Activated effector memory CD4-positive, alpha-beta T cell treated with Interleukin-2 at 50 U/mL for 16 hours (primary cell): ENCODE results near the gene TBC1D23.
"Not testable (repeated sequence)": the region's sequence is repeated elsewhere in the genome, so short reads cannot be mapped to it uniquely, and the experiment has no call there.

ENCODE experiments used
- DNase-seq: peaks from one replicate; pipeline ENCODE4 v3.0.0-alpha.2; 2020

Gene TBC1D23

DNA sequence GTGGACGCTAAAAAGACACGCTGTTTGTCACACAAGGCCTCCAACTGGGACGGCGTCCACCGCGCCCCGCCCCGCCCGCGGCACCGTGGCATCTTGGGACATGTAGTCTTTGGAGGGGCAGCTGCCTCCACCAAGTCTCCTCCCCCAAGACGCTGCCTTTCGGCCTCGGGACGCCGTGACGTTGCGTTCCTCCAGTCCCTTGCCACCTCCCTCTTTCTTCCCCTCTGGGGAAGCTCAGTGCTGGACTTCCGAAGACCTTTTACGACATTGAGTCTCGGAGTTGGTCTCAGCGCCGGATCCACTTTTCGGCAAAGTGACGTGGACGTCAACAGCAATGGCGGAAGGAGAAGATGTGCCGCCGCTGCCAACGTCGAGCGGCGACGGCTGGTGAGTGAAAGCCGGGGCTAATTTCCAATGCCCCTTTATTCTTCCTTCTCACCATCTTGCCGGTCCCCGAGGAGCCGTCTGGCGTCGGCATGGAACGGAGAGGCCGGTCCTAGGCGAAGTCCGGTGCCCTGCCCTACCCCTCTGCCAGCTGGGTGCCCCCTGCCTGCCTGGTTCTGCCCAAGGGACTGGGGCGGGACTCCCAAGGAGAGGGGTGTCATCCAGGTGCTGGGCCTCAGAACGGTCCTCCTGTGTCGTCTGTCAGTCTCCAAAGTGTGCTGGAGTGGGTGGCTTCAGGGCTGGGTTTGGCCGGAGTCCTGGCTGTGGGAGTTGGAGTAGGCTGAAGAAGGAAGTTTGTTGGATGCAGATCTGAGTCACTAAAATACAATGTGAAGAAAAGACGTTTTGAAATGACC lies at the start of gene TBC1D23:
Gene TBC1D23 (plus strand): TSS at position 308 of the 800 bp plus-strand sequence. CDS start 27 bp downstream, at position 335.
- peak; percentile 95 for DNase-seq

DNA sequence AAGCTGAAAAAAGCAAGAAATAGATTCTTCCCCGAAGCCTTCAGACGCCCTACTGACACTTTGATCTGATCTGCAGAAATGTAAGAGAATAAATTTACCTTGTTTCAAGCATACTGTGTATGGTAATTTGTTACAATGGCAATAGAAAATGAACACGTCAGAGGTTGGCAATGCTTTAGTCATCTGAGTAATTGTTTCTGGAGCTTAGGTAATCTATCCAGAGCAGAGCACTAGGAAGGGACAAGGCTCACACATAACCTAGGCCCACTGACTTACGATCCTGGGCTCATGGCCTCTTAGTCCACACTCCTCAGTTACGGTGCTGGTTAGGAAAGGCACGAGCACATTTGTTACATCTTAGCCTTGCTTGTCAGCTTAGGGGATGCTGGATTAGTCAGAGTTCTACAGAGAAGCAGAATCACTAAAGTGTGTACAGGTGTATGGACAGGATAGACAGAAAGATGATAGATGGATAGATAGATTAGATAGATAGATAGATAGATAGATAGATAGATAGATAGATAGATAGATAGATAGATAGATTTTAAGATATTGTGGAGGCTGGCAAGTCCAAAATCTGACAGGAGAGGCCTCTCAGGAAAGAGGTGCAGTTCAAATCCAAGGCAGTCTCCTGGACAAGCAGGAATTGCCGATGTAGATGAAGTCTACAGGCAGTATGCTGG lies 46.8 kb upstream of the TBC1D23 start:
- DNase-seq, result no peak

DNA sequence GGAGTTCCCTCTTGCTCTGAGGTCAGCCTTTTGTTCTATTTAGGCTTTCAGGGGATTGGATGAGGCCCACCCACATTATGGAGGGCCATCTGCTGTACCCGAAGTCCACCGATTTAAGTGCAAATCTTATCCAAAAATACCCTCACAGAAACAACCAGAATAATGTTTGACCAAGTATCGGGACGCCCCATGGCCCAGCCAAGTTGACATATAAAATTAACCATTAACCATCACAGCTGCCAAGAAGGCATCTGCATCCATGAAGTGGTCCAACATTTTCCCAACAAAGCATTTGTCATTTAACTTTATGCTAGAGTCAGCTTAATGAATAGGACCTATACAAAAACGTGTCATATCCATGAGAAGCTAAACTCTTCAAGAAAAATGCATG lies 46.2 kb upstream of the TBC1D23 start:
- DNase-seq, result no peak

DNA sequence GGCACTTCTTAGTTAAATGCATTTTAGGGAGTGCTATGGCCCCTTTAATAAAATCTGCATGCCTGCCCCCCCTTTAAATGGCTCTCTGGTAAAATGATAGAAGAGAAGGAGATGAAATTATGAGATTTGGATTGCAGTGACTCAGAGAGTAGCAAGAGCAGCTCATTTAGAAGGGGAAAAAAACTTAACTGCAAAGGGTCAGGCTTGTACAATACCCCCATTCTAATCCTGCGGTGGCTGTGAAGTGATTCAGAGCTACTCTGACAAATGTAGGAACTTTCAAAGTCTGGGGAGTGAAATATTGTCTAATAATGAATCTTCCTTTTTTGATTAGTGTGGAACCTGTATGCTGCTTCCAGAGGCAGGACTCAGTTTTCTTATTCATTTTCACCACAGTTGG lies 44.1 kb upstream of the TBC1D23 start:
- DNase-seq, result no peak

DNA sequence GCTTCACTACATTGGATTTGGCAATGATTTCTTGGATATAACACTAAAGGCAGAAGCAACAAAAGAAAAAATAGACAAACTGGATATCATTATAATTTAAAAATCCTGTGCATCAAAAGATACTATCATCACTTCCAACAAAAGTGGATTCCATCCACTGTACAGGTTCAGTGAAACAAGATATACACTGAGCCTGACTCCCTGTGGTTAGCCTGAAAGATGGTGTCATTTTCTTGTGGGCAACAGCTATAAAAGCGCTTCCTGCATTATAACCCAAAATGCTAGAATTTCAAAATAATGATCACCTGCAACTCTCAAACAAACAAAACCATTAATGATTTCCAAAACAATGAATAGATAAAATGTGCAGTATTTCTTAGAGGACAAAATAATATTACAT lies 39.6 kb upstream of the TBC1D23 start:
- no peak for DNase-seq

DNA sequence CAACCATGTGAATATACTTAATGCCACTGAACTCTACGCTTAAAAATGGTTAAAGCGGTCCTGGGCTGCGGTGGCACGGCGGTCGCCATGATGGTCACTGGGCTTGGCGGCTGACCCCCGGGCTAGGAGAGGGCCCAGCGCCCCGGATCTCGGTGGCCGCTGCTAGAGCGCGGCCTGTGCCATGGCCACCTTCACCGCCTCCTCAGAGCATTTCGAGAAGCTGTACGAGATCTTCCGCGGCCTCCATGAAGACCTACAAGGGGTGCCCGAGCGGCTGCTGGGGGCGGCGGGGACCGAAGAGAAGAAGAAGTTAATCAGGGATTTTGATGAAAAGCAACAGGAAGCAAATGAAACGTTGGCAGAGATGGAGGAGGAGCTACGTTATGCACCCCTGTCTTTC lies 35.6 kb upstream of the TBC1D23 start:
- no peak for DNase-seq

DNA sequence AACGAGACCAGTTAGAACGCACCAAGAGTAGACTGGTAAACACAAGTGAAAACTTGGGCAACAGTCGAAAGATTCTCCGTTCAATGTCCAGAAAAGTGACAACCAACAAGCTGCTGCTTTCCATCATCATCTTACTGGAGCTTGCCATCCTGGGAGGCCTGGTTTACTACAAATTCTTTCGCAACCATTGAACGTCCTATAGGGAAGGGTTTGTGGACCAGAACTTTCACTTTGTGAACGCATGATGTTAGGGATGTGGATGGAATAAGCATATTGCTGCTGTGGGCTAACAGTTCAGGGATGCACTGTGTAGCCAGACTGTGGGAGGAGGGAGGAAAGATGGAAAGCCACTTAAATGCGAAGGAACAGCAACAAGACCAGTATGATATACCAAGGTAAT lies 34.9 kb upstream of the TBC1D23 start:
- DNase-seq, result no peak

DNA sequence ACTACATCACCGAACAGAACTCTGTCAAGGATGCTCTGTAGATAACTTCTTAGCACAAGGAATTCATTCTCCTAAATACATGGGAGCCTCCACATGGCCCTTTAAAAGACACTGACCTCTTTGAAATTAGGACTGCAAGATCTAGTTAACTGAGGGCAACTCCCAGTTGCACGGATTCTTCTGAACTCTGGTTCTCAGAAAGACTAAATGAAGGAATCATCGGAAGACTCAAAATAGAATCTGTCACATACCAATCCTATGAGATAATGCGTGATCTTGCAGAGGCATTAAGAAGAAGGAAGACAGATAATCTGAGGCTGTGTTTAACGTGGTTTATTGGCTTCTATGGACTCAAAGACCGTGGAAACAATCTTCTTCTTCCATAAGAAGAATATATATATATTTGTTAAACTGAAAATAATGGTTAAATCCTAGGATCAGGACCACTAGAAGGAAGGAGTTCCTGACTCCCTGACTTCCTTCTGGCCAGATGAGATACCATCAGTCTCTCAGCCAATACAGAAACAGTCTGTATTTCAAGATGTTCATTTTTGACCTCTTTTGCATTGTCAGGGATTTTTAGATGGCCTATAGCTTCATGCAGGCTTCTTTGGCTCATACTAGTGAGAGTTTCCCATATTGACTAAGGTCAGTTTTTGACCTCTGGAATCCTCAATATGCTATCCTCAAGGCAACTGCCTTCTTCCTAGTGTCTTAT lies 33.9 kb upstream of the TBC1D23 start:
- DNase-seq, result no peak

DNA sequence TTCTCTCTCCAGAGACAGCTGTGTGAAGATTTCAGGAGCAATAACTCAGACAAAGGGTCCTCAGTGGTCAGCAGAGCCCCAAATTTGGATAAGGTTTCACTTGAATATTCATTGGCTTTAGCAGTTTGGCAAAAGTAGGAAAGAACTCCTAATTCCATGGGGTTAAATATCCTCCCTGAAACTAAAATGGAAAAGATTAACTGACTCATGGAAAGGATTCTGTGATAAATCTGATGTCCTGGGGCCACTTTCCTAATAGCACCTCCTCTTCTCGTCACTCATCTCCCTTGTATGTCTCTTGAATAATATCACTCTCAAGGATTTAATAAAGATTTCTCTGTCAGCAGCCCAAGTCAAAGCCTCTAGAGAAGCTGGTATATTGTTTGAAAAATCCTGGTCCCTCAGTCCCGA lies 33.3 kb upstream of the TBC1D23 start:
- DNase-seq, result no peak

DNA sequence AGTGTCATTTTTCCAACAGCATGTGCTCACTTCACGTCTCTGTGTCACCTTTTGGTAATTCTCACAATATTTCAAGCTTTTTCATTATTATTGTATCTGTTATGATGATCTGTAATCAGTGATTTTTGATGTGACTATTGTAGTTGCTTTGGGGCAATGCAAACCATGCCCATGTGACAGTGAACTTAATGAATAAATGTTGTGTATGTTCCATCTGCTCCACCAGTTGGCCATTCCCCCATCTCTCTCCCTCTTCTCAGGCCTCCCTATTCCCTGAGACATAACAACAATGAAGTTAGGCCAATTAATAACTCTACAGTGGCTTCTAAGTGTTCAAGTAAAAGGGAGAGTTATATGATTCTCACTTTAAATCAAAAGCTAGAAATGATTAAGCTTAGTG lies 32.5 kb upstream of the TBC1D23 start:
- no peak for DNase-seq

DNA sequence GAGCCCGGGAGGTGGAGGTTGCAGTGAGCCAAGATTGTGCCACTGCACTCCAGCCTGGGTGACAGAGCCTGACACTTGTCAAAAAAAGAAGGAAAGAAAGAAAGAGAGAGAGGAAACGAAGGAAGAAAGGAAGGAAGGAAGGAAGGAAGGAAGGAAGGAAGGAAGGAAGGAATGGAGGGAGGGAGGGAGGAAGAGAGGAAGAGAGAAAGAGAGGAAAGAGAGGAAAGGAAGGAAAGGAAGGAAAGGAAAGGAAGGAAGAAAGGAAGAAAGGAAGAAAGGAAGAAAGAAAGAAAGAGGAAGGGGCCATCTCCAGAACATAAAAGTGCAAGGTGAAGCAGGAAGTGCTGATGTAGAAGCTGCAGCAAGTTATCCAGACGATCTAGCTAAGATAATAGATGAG lies 31.6 kb upstream of the TBC1D23 start:
- not testable (repeated sequence) for DNase-seq

DNA sequence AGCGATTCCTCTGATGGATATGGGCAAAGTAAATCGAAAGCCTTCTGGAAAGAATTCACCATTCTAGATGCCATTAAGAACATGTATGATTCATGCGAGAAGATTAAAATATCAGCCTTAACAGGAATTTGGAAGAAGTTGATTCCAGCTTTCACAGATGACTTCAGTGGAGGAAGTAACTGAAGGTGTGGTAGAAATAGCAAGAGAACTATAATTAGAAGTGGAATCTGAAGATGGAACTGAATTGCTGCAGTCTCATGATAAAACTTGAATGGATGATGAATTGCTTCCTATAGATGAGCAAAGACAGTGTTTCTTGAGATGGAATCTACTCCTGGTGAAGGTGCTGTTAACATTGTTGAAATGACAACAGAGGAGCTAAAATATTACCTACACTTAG lies 30.1 kb upstream of the TBC1D23 start:
- DNase-seq, result no peak

DNA sequence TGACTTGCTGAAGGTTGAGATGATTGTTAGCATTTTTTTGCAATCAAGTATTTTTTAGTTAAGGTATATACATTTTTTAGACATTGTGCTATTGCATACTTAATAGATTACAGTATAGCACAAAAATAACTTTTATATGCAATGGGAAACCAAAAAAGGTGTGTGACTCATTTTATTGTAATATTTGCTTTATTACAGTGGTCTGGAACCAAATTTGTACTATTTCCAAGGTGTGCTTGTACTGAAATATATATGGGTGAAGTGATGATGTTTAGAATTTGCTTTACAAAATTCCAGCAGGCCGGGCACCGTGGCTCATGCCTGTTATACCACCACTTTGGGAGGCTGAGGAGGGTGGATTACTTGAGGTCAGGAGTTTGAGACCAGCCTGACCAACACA lies 29.1 kb upstream of the TBC1D23 start:
- no peak for DNase-seq

DNA sequence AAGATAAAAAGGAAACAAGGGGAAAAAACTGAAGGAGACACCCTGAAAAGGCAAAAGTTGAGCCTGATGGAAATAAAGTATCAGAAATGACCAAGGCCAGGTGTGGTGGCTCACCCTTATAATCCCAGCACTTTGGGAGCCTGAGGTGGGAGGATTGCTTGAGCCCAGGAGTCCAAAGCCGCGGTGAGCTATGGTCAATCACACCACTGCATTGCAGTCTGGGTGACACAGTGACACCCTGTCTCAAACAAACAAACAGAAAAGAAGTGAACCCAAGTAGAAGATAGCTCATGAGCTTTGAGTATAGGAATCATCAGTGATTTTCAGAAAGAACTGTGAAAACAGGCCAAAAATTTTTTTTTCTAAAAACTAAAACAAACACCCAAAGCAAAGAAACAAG lies 26.4 kb upstream of the TBC1D23 start:
- no peak for DNase-seq

DNA sequence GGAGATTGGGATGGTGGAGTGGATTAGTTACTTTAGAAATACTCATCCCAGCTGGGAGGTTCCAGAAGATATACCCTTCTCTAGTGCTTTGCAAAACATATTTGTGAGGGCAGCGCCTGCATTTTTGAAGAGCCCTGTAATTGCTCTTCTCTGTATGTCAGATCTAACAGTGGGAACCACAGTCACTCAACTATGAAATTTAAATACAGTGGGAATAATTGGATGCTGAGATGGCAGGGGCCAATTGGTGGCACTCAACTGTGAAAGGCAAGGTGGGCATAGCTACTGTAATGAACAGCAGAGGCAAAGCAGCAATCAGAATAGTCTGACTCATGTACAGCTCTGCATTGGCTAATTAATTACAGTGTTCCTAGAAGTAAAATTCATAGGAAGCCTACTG lies 22.2 kb upstream of the TBC1D23 start:
- no peak for DNase-seq

DNA sequence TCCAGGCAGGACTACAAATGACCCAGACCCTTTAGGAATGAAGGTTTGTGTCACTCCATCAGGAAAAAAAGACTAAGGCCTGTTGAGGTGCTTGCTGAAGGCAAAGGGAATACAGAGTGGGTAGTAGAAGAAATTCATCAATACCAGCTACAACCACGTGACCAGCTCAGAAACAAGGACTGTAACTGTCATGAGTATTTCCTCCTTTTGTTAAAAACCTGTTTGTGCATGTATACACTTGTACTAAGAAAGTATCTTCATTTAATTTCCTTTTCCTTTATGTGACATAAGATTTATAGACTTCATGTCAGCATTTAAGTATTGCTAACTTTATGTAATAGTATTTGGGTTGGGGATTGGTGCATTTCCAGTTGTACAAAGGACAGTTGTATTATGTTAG lies 18.3 kb upstream of the TBC1D23 start:
- not testable (repeated sequence) for DNase-seq

DNA sequence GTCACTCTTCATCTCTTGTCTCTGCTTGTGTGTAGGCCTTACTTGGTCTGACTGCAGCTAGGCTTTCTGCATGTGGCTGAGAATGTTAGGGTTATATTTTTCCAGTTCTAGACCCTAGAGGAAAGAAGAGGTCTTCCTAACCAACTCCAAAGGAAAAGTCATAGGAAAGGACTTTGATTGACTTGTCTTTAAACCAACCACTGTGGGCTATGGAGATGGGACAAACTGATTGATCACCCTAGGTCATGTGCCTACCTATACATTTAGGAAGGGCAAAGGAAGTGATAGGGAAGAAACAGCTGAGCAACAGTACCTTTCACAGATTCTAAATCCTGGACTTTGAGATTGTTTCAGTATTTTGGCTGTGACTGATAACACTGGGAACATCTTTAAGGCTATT lies 16.5 kb upstream of the TBC1D23 start:
- no peak for DNase-seq

DNA sequence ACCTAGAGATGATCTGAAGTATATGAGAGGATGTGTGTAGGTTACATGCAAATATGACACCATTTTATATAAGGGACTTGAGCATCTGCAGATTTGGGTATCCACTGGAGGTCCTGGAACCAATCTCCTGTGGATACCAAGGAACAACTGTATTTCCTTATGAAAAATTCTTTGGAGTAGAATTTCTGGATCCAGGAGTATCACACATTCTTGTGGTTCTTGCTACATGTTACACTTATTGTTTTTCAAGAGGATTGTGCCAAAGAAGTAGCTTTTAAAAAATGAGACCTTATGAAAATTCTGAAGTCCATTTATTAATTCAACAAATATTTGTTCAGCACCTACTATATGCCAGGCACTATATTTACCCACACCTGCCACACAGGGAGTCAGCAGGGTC lies 15.7 kb upstream of the TBC1D23 start:
- DNase-seq, result no peak

DNA sequence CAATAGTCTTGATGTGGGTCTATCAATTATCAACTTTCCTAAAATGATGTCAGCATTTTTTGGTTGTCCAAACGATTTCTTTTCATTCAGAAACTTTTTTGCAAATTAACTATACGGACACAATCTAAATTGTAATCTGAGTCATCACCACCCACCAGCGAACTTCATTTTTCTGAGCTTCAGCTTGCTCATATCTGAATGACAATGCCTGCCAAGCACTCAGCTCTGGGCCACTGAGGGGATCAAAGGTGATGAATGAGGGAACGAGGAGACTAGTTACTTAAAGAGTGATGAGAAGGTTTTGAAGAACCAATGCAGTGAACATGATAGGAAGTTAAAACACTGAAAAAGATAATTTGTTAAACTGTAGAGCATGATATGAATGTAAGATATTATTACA lies 14.9 kb upstream of the TBC1D23 start:
- DNase-seq, result no peak

DNA sequence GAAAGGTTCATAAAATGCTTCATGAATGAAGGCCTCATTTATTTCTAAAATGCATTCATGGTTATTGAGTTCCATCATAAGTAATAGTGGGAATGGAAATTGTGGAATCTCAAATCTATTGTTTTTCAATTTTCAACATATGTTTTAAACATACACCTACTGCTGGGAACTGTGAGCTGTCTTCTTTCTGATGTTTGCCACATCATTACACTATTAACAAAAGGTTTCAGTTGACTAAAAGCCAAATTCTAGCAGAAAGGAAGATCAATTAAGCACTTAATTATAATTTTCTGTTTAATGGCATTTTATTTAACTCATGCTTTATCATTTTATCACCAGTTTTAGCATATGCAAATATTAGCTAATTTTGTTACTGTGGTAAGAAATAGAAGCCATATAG lies 13.8 kb upstream of the TBC1D23 start:
- DNase-seq, result no peak

DNA sequence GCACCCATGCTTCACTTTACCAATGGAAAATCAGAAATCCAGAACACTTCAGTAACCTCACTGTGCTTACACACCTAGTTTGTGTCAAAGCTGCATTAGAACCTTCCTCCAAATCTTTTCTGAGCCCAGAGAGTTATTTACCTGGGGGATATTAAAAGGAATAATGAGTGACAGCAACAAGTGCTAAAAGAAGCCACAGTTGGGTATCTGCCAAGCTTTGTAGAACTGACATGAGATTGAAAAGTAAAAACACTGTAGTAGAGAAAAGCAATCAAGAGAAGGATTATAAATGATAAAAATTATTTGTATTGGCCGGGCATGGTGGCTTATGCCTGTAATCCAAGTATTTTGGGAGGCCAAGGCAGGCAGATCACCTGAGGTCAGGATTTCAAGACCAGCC lies 8.8 kb upstream of the TBC1D23 start:
- no peak for DNase-seq

DNA sequence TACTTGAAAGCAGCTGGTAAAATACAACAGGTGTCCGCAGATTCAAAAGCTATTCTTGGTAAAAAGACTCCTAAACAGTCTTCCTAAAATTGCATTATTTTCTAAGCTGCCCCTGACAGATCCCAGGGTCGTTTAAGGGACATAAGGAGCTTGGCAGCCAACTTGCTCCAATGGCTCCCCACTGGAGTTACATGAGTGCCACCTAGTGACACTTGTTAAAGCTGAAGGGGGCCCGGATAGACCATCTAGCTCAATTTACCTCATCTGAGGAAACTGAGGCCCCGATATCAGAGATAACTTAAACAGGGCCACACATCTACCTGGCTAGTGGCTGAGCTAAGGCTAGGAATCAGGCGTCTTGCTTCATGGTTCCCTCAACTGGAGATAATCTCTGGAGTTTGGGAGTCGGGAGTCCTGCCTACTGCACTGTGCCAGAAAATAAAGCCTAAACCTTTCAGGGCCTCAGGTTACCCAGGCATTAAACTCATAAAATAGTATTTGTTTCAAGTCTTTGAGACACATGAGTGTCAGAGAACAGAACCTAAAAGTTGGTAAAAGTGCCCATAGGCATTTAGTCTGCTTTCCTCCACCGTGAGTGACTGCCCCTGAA lies 6.5 kb upstream of the TBC1D23 start:
- no peak for DNase-seq

DNA sequence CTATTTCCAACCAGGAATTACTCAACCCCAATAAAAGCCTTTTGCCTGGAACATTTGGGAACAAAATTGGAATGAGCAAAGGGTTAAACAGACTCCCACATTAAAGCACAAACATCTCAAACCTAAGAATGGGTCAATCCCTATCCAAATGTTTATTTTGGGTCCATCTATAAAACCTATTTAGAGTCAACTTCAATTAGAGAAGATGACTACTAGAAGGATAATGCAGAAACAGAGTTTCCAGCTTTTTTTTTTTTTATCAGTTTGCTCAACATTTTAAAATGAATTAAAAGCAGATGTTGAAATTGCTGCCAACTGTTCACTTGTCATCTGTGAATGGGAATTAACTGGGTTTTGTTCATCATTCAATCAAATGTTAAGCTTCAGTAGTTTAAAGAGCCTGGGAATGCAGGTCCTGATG lies 4.1 kb upstream of the TBC1D23 start:
- DNase-seq, result no peak

DNA sequence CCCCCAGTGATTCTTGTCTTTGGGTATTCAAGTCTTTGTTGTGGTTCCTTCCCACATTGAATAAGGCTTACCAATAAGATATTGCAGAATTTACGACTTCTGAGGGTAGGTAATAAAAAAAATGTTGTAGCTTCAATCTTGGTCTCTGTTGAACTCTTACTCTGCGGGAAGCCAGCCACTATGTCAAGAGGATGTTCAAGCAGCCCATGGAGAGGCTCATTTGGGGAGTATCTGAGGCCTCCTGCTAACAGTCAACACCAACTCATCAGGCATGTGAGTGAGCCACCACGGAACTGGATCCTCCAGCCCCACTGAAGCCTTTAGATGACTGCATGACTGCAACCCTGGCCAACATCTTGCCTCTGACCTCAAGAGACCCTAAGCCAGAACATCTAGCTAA lies 3.2 kb upstream of the TBC1D23 start:
- no peak for DNase-seq
